Immature natural killer cell (primary cell): Measurements from ENCODE around the gene NCSTN. TPM values are rescaled to one million over a fixed set of nuclear protein-coding genes. Genes with fewer than 3 reads are reported as not detected.
"Not testable (repeated sequence)": the region's sequence is repeated elsewhere in the genome, so short reads cannot be mapped to it uniquely, and the experiment has no call there.

Source experiments
- DNase-seq, 3 donors: peaks; one replicate each; pipeline ENCODE4 v3.0.0; 2022; ENCODE audit warnings: mixed read lengths in 1 of 3
- H3K27ac Mint-ChIP-seq, 6 donors: one replicate each; pipeline ENCODE4 v1.8.0; 2020; ENCODE audit warnings: mixed read lengths in 6 of 6, mild to moderate bottlenecking in 5 of 6, inconsistent platforms in 4 of 6, moderate library complexity in 3 of 6
- H3K27me3 Mint-ChIP-seq, 3 donors: one replicate each; pipeline ENCODE4 v1.8.0; 2020 to 2021; ENCODE audit warnings: low read depth in 3 of 3, mild to moderate bottlenecking in 3 of 3, mixed read lengths in 3 of 3, moderate library complexity in 3 of 3, inconsistent platforms in 1 of 3
- H3K36me3 Mint-ChIP-seq, 3 donors: one replicate each; pipeline ENCODE4 v1.8.0; 2020; ENCODE audit warnings: mixed read lengths in 3 of 3, inconsistent platforms in 2 of 3, mild to moderate bottlenecking in 2 of 3
- H3K4me1 Mint-ChIP-seq, 2 donors: one replicate each; pipeline ENCODE4 v1.8.0; 2020; ENCODE audit warnings: inconsistent platforms in 2 of 2, mild to moderate bottlenecking in 2 of 2, mixed read lengths in 2 of 2, moderate library complexity in 1 of 2
- H3K4me3 Mint-ChIP-seq, 5 donors: one replicate each; pipeline ENCODE4 v1.8.0; 2020; ENCODE audit warnings: mild to moderate bottlenecking in 5 of 5, mixed read lengths in 5 of 5, inconsistent platforms in 3 of 5, moderate library complexity in 3 of 5
- H3K9me3 Mint-ChIP-seq, 6 donors: one replicate each; pipeline ENCODE4 v1.8.0; 2020; ENCODE audit warnings: mild to moderate bottlenecking in 6 of 6, mixed read lengths in 6 of 6, inconsistent platforms in 4 of 6, moderate library complexity in 3 of 6
- polyA plus RNA-seq, 3 donors: library from polyadenylated mRNA; unstranded; fragments of 300-500 nt; fragmentation: Illumina TruSeq; gene quantifications; one replicate each; pipeline ENCODE4 v1.2.3, GENCODE V29; 2021

NCSTN gene
- polyA plus RNA-seq, 3 donors from 2014 or later = 60.0 to 159 (median 92.3) TPM

DNA sequence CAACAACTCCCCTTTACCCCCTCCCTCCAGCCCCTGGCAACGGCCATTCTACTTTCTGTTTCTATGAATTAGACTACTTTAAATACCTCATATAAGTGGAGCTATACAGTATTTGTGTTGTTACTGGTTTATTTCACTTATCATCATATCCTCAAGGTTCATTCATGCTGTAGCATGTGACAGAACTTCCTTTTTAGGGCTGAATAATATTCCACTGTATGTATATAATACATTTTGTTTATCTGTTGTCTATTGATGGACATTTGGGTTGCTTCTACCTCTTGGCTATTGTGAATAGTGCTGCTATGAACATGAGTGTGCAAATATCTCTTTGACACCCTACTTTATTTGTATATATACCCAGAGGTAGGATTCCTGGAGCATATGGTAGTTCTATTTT lies 25.9 kb downstream of the NCSTN start:
- peaks cover 0 to 4% (median 4%) of the 10 kb centered on the region in 3 donors for H3K27me3 Mint-ChIP-seq
- DNase-seq = no peak
- H3K9me3 Mint-ChIP-seq = no peaks in the 10 kb centered on the region
- no peaks in the 10 kb centered on the region for H3K36me3 Mint-ChIP-seq
- H3K27ac Mint-ChIP-seq = no peak overlapping the region
- H3K4me3 Mint-ChIP-seq = no peak overlapping the region
- no peaks in the 10 kb centered on the region for H3K4me1 Mint-ChIP-seq

DNA sequence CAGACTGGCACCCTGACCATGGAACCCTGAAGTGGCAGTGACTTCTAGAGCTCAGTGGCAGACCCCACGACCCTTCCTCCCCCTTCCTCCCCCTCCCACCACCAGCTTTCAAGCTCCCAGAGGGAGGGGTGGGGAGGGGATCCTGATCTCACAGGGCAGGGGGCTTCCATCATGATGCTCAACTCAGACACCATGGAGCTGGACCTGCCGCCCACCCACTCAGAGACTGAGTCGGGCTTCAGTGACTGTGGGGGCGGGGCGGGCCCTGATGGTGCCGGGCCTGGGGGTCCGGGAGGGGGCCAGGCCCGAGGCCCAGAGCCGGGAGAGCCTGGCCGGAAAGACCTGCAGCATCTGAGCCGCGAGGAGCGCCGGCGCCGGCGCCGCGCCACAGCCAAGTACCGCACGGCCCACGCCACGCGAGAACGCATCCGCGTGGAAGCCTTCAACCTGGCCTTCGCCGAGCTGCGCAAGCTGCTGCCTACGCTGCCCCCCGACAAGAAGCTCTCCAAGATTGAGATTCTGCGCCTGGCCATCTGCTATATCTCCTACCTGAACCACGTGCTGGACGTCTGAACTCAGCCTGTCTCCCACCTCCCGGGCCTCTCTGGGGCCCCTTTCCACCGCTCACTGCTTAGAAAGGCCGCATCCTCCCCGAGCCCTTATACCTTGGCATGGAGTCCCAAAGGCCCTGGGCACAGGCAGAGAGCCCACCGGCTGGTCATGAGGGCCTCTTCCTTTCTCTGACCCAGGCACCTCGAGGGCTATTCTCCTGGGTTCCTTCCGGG lies 27.6 kb downstream of the NCSTN start:
- Mint-ChIP-seq H3K4me3 (no peak overlapping the region), H3K27me3 (peaks cover 2 to 4% (median 4%) of the 10 kb centered on the region in 3 donors), H3K36me3 (no peaks in the 10 kb centered on the region), H3K4me1 (peaks cover 5 to 6% of the 10 kb centered on the region in 2 donors), H3K27ac (no peak overlapping the region), H3K9me3 (no peaks in the 10 kb centered on the region)
- no peak for DNase-seq

DNA sequence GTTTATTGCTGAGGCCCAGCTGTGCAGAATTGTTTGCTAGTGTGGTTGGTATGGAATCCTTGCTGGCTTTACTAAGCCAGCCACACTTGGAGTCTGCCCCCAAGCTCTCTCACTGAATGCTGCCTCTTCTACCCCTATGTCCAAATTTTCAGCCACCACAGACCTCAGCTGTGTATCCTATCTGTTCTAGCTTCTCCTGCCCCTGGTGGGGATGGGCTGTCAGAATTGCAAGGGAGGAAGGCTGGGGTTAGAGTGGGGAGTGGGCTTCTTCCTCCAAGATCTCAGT lies 28.1 kb downstream of the NCSTN start:
- Mint-ChIP-seq H3K9me3 (no peaks in the 10 kb centered on the region), H3K36me3 (no peaks in the 10 kb centered on the region), H3K4me3 (no peak overlapping the region), H3K27me3 (peaks cover 2 to 4% (median 4%) of the 10 kb centered on the region in 3 donors), H3K4me1 (peaks cover 10 to 11% of the 10 kb centered on the region in 2 donors), H3K27ac (no peak overlapping the region)
- DNase-seq = no peak

DNA sequence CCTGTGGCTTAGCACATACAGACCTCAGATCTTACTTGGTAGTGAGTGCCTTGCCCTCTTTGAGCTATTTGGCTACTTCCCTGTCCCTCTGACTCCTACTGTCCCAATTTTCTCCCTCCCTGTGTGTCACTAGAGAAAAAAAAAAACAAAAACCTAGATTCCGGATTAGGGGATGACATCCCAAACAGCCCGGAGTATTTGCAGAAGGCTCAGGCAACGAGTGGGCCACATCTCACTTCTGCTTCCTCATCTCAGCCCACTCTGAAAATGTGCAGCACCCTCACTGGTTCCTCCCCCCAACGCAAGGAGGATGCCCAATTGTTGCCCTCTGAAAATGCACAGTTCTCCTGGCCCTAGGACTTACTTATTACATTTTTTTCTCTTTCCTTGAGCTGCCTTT lies 28.6 kb downstream of the NCSTN start:
- Mint-ChIP-seq H3K4me1 (peaks cover 15% of the 10 kb centered on the region in 2 donors), H3K27ac (no peak overlapping the region), H3K4me3 (no peak overlapping the region), H3K27me3 (peaks cover 4% of the 10 kb centered on the region in 3 donors), H3K9me3 (no peaks in the 10 kb centered on the region), H3K36me3 (no peaks in the 10 kb centered on the region)
- DNase-seq = no peak

DNA sequence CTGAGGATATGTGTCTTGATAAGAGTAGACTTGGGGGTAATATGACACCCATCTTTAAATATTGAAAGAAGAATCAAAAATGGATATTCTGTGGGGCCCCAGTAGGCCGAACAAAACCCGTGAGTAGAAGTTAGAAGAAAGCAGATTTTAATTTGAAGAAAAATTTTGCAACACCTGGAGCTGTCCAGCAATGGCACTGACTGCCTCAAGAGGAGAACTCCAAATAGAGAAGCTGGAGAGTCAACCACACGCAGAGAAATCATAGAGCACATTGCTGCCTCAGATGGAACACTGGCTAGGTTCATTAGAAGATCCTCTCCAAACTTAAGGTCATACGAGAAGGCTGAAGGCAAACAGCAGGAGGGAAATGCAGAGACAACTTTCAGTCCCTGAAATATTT lies 30.5 kb downstream of the NCSTN start:
- no peak overlapping the region for H3K4me3 Mint-ChIP-seq
- H3K27ac Mint-ChIP-seq = peak overlapping the region in 1 of 6 donors; percentile 42
- no peak for DNase-seq
- H3K27me3 Mint-ChIP-seq = peaks cover 4 to 5% (median 4%) of the 10 kb centered on the region in 3 donors
- H3K4me1 Mint-ChIP-seq = peaks cover 15% of the 10 kb centered on the region in 2 donors
- no peaks in the 10 kb centered on the region for H3K36me3 Mint-ChIP-seq
- no peaks in the 10 kb centered on the region for H3K9me3 Mint-ChIP-seq

DNA sequence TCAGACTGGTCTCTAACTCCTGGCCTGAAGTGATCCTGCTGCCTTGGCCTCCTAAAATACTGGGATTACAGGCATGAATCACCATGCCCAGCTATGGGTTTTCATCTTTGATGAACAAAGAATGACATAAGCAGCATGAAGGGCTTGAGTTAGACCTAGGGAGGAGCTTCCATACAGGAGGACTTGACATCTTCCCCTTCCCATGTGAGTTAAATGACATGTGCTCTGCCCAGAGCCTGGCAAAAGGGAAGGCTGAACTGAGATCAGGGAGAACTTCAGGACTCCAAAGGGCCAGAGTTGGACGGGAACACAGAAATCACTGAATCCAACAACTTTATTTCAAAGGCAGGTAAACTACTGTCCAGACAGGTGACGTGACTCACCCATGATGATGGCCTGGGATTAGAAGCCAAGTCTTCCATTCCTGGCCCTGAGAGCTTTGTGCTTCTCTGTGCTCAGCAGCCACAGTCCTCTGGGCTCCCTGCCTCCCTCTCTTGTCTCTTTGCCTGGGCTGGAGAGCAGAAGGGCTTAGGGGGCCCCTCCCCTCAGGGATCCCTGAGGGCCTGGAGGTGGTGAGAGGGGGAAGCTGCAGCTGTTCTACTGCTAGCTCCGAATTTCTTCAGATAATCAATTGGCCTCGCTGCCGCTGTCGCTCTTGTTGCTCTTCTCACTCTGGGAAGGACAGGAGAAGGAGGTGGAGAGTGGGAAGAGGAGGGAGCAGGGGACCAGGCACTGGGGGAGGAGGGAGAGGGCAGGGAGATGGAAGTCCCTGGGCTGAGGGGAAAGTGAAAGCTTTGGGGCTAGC lies 31.3 kb downstream of the NCSTN start:
- no peak overlapping the region for H3K4me3 Mint-ChIP-seq
- no peak for DNase-seq
- H3K27me3 Mint-ChIP-seq = peaks cover 4 to 5% (median 4%) of the 10 kb centered on the region in 3 donors
- no peaks in the 10 kb centered on the region for H3K9me3 Mint-ChIP-seq
- H3K27ac Mint-ChIP-seq = peak overlapping the region in 1 of 6 donors; percentile 49
- no peaks in the 10 kb centered on the region for H3K36me3 Mint-ChIP-seq
- H3K4me1 Mint-ChIP-seq = peaks cover 15% of the 10 kb centered on the region in 2 donors

DNA sequence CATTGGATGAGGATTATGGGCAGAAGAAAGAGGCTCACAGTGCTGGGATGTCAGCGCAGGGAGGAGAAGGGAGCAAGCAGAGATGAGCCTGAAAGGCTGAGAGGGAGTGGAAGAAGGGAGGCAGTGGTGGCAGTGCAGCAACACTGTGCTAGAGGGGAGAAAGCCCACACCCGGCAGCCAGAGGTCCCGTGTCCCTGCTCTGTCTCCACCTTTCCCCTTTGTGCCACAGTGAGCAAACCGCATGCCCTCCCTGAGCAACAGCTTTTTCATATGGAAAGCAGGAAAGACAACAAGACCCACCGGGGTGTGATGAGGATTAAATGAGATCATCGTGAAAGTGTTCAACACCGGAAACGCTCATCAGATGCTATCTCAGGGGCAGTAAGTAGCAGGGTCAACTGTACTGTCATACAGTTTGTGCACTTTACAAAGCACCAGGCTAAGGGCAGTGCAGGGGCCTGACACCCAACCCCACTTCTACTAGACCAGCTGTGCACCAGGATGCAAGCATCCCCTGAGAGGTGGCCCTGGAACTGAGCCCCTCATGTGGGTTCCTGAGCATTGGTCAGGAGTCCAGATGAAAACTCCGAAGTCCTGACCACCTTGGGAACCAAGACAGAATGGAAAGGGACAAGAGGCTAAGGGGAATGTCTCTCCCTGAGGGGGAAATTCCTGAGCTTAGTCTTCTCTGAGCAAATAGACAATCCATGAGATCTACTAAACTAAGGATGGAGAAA lies 32.8 kb downstream of the NCSTN start:
- peaks cover 0 to 5% (median 4%) of the 10 kb centered on the region in 3 donors for H3K27me3 Mint-ChIP-seq
- no peaks in the 10 kb centered on the region for H3K36me3 Mint-ChIP-seq
- H3K27ac Mint-ChIP-seq = peak overlapping the region in 4 of 6 donors; percentile 23 to 54 (median 42)
- H3K9me3 Mint-ChIP-seq = no peaks in the 10 kb centered on the region
- peaks cover 15% of the 10 kb centered on the region in 2 donors for H3K4me1 Mint-ChIP-seq
- H3K4me3 Mint-ChIP-seq = peak overlapping the region; percentile 16 to 73 (median 57)
- peak; percentile 8 to 18 (median 12) for DNase-seq

DNA sequence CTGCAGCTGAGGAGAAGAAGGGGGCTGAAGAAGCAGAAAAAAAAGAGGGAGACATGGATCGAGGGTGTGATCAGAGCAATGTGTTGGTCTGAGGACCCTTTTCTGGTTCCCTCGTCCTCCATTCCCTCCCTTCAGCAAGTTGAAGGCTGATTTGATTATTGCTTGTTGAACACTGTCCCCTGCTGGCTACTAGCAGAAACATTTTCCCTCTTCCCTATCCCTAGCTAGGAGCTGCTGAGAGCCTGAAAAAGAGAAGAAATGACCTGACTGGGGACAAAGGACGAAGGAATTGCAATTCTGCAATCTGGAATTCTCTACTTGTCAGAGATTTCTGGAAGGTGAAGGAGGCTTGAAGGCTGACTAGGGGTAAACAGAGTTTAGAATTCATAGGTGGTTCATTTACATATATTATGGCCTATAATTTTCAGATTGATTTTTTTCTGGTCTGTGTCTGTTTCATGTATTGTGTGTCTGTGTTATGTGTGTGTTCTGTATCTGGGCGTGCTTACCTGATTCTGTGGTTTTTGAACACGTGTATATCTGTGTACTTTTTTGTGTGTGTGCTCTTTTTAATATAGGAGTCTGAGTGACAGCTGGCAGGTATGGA lies 33.4 kb downstream of the NCSTN start:
- DNase-seq = peak; percentile 29 to 50 (median 40)
- no peaks in the 10 kb centered on the region for H3K9me3 Mint-ChIP-seq
- peaks cover 15% of the 10 kb centered on the region in 2 donors for H3K4me1 Mint-ChIP-seq
- H3K27ac Mint-ChIP-seq = peak overlapping the region in 3 of 6 donors; percentile 10 to 54 (median 54)
- no peaks in the 10 kb centered on the region for H3K36me3 Mint-ChIP-seq
- peak overlapping the region in 2 of 5 donors; percentile 72 to 73 for H3K4me3 Mint-ChIP-seq
- peaks cover 0 to 5% (median under 1%) of the 10 kb centered on the region in 3 donors for H3K27me3 Mint-ChIP-seq

DNA sequence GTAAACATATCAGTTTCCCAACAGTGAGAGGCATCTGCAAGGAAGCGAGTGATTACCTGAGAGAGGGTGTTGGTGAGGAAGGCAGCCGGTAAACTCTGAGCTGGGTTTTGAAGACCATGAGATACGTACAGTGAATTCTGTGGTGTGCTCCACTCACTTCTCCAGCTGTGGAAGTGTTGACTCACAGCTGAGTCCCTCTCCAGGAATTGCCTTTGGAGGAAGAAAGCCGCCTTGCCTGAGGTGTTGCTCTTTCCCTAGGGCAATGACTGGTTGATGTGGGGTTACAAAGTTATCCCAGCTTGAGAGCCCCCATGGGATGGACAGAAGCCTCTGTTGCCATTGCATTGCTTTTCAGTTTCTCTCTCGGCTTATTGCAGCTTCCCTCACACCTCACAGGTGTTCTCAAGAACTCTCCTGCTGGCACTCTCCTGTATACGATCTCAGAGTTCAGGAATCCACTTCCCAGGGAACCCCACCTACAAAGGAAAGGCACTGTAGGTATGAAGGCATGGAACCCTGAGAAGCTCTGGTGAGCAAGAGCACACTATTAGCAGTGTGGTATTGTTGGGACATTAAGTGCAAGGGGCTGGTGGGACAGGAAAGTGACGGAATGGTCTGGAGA lies 34.5 kb downstream of the NCSTN start:
- H3K36me3 Mint-ChIP-seq = no peaks in the 10 kb centered on the region
- peaks cover 15% of the 10 kb centered on the region in 2 donors for H3K4me1 Mint-ChIP-seq
- H3K9me3 Mint-ChIP-seq = no peaks in the 10 kb centered on the region
- H3K27me3 Mint-ChIP-seq = peaks cover 0 to 5% (median 0%) of the 10 kb centered on the region in 3 donors
- DNase-seq = no peak
- no peak overlapping the region for H3K4me3 Mint-ChIP-seq
- H3K27ac Mint-ChIP-seq = no peak overlapping the region

DNA sequence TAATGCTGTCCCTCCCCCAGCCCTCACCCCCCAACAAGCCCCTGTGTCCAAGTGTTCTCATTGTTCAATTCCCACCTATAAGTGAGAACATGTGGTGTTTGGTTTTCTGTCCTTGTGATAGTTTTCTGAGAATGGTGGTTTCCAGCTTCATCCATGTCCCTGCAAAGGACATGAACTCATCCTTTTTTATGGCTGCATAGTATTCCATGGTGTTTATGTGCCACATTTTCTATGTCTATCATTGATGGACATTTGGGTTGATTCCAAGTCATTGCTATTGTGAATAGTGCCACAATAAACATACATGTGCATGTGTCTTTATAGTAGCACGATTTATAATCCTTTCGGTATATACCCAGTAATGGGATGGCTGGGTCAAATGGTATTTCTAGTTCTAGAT lies 41.6 kb downstream of the NCSTN start:
- H3K27me3 Mint-ChIP-seq, H3K9me3 Mint-ChIP-seq, H3K4me3 Mint-ChIP-seq, H3K4me1 Mint-ChIP-seq, H3K27ac Mint-ChIP-seq, DNase-seq, H3K36me3 Mint-ChIP-seq: not testable (repeated sequence)

DNA sequence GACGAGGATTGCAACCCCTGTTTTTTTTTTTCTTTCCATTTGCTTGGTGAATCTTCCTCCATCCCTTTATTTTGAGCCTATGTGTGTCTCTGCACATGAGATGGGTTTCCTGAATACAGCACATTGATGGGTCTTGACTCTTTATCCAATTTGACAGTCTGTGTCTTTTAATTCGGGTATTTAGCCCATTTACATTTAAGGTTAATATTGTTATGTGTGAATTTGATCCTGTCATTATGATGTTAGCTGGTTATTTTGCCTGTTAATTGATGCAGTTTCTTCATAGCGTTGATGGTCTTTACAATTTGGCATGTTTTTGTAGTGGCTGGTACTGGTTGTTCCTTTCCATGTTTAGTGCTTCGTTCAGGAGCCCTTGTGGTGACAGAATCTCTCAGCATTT lies 45.2 kb downstream of the NCSTN start:
- H3K9me3 Mint-ChIP-seq, H3K27ac Mint-ChIP-seq, H3K36me3 Mint-ChIP-seq, H3K4me3 Mint-ChIP-seq, DNase-seq, H3K4me1 Mint-ChIP-seq: not testable (repeated sequence)
- peaks cover 3 to 12% (median 7%) of the 10 kb centered on the region in 3 donors for H3K27me3 Mint-ChIP-seq

DNA sequence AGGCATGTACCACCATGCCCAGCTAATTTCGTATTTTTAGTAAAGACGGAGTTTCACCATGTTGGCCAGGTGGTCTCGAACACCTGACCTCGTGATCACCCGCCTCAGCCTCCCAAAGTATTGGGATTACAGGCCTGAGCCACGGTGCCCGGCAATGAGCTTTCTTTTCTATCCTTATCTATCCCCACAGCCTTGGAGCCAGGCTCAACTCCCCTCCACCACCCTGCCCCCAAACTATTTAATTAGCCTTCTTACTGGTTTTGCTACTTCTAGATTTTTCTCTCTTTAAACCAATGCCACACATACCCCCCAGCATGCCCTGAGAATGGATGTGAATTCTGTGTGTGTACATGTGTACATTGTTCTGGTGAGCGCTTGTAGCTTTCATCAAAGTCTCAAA lies 51.5 kb downstream of the NCSTN start:
- no peaks in the 10 kb centered on the region for H3K4me1 Mint-ChIP-seq
- H3K9me3 Mint-ChIP-seq = no peaks in the 10 kb centered on the region
- H3K27ac Mint-ChIP-seq = no peak overlapping the region
- H3K4me3 Mint-ChIP-seq = no peak overlapping the region
- peaks cover 3 to 8% (median 6%) of the 10 kb centered on the region in 3 donors for H3K27me3 Mint-ChIP-seq
- no peak for DNase-seq
- no peaks in the 10 kb centered on the region for H3K36me3 Mint-ChIP-seq

DNA sequence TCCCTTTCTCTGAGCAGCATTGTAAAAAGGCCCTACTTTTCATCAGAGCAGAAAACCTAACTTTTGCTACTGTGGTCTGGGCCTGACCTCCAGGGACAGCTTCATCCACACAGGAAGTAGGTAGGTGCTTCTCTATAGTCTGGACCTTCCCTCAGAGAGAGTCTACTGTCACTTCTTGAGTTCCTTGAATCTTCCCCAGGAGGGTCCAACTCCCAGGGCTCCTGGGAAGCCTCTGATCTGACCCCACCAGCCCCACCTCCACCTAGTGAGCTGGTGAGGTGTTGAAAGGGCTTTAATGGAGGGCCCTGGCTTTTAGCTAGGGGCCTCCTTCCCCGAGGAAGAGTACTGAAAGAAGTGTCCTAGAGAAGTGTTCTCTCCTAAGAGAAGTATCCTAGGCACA lies 54.5 kb downstream of the NCSTN start:
- no peaks in the 10 kb centered on the region for H3K9me3 Mint-ChIP-seq
- peaks cover 8 to 15% (median 9%) of the 10 kb centered on the region in 3 donors for H3K27me3 Mint-ChIP-seq
- no peak overlapping the region for H3K27ac Mint-ChIP-seq
- H3K36me3 Mint-ChIP-seq = no peaks in the 10 kb centered on the region
- no peak for DNase-seq
- no peak overlapping the region for H3K4me3 Mint-ChIP-seq
- peaks cover 0 to 6% of the 10 kb centered on the region in 2 donors for H3K4me1 Mint-ChIP-seq
